ENCODE measurements around the gene RAB21. TPM values are rescaled to one million over a fixed set of nuclear protein-coding genes. Genes with fewer than 3 reads are reported as not detected.

Gene RAB21
- total RNA-seq, 1 donor from 2014 or later: 66.1 TPM

- no peaks in the 10 kb centered on the region for H3K27me3 Mint-ChIP-seq (ENCODE audit: unreplicated experiment)
- H3K4me1 Mint-ChIP-seq (ENCODE audit: low read depth, unreplicated experiment): no peaks in the 10 kb centered on the region
- no peak overlapping the region for H3K27ac Mint-ChIP-seq (ENCODE audit: unreplicated experiment)
- TF ChIP-seq CTCF (IDR thresholded peaks at IDR 0.05; ENCODE audit: partially characterized antibody, unreplicated experiment): no peak
- no peaks in the 10 kb centered on the region for H3K36me3 Mint-ChIP-seq (ENCODE audit: unreplicated experiment)
- no peak overlapping the region for H3K4me3 Mint-ChIP-seq (ENCODE audit: unreplicated experiment)
- DNase-seq: no peak
- H3K9me3 Mint-ChIP-seq (ENCODE audit: unreplicated experiment): no peaks in the 10 kb centered on the region
These were observed 34.9 kb upstream of the RAB21 start for GRCh38 chr12:71719647-71720370.

- DNase-seq: no peak
- no peaks in the 10 kb centered on the region for H3K4me1 Mint-ChIP-seq (ENCODE audit: low read depth, unreplicated experiment)
- no peaks in the 10 kb centered on the region for H3K27me3 Mint-ChIP-seq (ENCODE audit: unreplicated experiment)
- no peaks in the 10 kb centered on the region for H3K36me3 Mint-ChIP-seq (ENCODE audit: unreplicated experiment)
- H3K27ac Mint-ChIP-seq (ENCODE audit: unreplicated experiment): no peak overlapping the region
- no peaks in the 10 kb centered on the region for H3K9me3 Mint-ChIP-seq (ENCODE audit: unreplicated experiment)
- no peak for TF ChIP-seq CTCF (IDR thresholded peaks at IDR 0.05; ENCODE audit: partially characterized antibody, unreplicated experiment)
- H3K4me3 Mint-ChIP-seq (ENCODE audit: unreplicated experiment): no peak overlapping the region
These were observed 32.7 kb upstream of the RAB21 start for GRCh38 chr12:71721783-71722505.

GRCh38 chr12:71725011-71725410 lies 29.7 kb upstream of the RAB21 start:
- DNase-seq: no peak
- Mint-ChIP-seq H3K27ac (ENCODE audit: unreplicated experiment) (no peak overlapping the region), H3K27me3 (ENCODE audit: unreplicated experiment) (no peaks in the 10 kb centered on the region), H3K4me1 (ENCODE audit: low read depth, unreplicated experiment) (no peaks in the 10 kb centered on the region), H3K9me3 (ENCODE audit: unreplicated experiment) (no peaks in the 10 kb centered on the region), H3K4me3 (ENCODE audit: unreplicated experiment) (no peak overlapping the region), H3K36me3 (ENCODE audit: unreplicated experiment) (no peaks in the 10 kb centered on the region)
- TF ChIP-seq CTCF (IDR thresholded peaks at IDR 0.05; ENCODE audit: partially characterized antibody, unreplicated experiment): no peak

- TF ChIP-seq CTCF (IDR thresholded peaks at IDR 0.05; ENCODE audit: partially characterized antibody, unreplicated experiment): no peak
- no peak for DNase-seq
- H3K27me3 Mint-ChIP-seq (ENCODE audit: unreplicated experiment): no peaks in the 10 kb centered on the region
- no peak overlapping the region for H3K27ac Mint-ChIP-seq (ENCODE audit: unreplicated experiment)
- H3K4me1 Mint-ChIP-seq (ENCODE audit: low read depth, unreplicated experiment): no peaks in the 10 kb centered on the region
- H3K4me3 Mint-ChIP-seq (ENCODE audit: unreplicated experiment): no peak overlapping the region
- no peaks in the 10 kb centered on the region for H3K9me3 Mint-ChIP-seq (ENCODE audit: unreplicated experiment)
- no peaks in the 10 kb centered on the region for H3K36me3 Mint-ChIP-seq (ENCODE audit: unreplicated experiment)
These were observed 28.1 kb upstream of the RAB21 start for GRCh38 chr12:71726548-71726947.

- H3K4me3 Mint-ChIP-seq (ENCODE audit: unreplicated experiment): no peak overlapping the region
- no peaks in the 10 kb centered on the region for H3K27me3 Mint-ChIP-seq (ENCODE audit: unreplicated experiment)
- no peak overlapping the region for H3K27ac Mint-ChIP-seq (ENCODE audit: unreplicated experiment)
- H3K36me3 Mint-ChIP-seq (ENCODE audit: unreplicated experiment): no peaks in the 10 kb centered on the region
- no peak for DNase-seq
- TF ChIP-seq CTCF (IDR thresholded peaks at IDR 0.05; ENCODE audit: partially characterized antibody, unreplicated experiment): no peak
- no peaks in the 10 kb centered on the region for H3K4me1 Mint-ChIP-seq (ENCODE audit: low read depth, unreplicated experiment)
- H3K9me3 Mint-ChIP-seq (ENCODE audit: unreplicated experiment): no peaks in the 10 kb centered on the region
These were observed 26.7 kb upstream of the RAB21 start for GRCh38 chr12:71727958-71728357.

Measured in glutamatergic neuron (in vitro differentiated cells).